Right cardiac atrium (tissue), 5 donors: ENCODE results near the gene DCDC2C. TPM values are rescaled to one million over a fixed set of nuclear protein-coding genes. Genes with fewer than 3 reads are reported as not detected.
A peak's percentile ranks its signal among the peaks of the same experiment; 100 is the strongest.
"Not testable (repeated sequence)": the region's sequence is repeated elsewhere in the genome, so short reads cannot be mapped to it uniquely, and the experiment has no call there.

ENCODE experiments used
- ATAC-seq, 2 donors: fragments of 200-7000 bp; cut with Tn5 transposase; one replicate each; pipeline versions ENCODE4 v1.8.0 to v1.9.1; 2020; ENCODE audit warnings: moderate library complexity in 2 of 2, mild to moderate bottlenecking in 1 of 2
- DNase-seq, 3 donors: peaks; one replicate each; pipeline ENCODE4 v3.0.0-alpha.2; 2020
- H3K27ac ChIP-seq: one replicate; pipeline ENCODE4 v1.5.1; 2013; ENCODE audit warnings: mild to moderate bottlenecking, low read length, control low read depth, moderate library complexity
- H3K27me3 ChIP-seq: one replicate; pipeline ENCODE4 v1.6.1; 2013; ENCODE audit not compliant: control insufficient read depth, insufficient read depth
- H3K4me1 ChIP-seq: one replicate; pipeline ENCODE4 v1.6.1; 2013; ENCODE audit warnings: low read length; ENCODE audit not compliant: control insufficient read depth, insufficient read depth
- H3K4me3 ChIP-seq: one replicate; pipeline ENCODE4 v1.5.1; 2013; ENCODE audit warnings: low read length, control low read depth
- H3K9me3 ChIP-seq: one replicate; pipeline ENCODE4 v1.6.1; 2013; ENCODE audit warnings: low read length; ENCODE audit not compliant: control insufficient read depth
- WGBS: extraction: QIAGEN DNeasy Blood & Tissue Kit; methylation state at CpG from one replicate; pipeline ENCODE4 v1.1.7; 2013; 5-methylcytosine and 5-hydroxymethylcytosine counted together
- intact Hi-C, 4 donors: fragments of 100-400 bp; cut with DNase I; formaldehyde crosslinking; loops; one replicate each; pipeline versions ENCODE4 v1.11.0 to v1.14.0; 2022 to 2023
- polyA plus RNA-seq: library from polyadenylated mRNA; stranded (reverse); fragments of 200-250 nt; gene quantifications from one replicate; pipeline ENCODE4 v1.2.3, GENCODE V29; 2013
- total RNA-seq, 4 donors: library from RNA; stranded (reverse); fragmentation: NEBNext Ultra II Directional; extraction: Animal tissue kit (Norgen Biotek cat#: 25700); gene quantifications; one replicate each; pipeline ENCODE4 v1.2.1, GENCODE V29; 2021
- donor health status: healthy with polysubstance abuse.
- donor health status: DM: no; HTN: yes; CAD: no.
- donor health status: DM: no; HTN: no; CAD: no.
- donor health status: DM: no; HTN: yes; CAD: no; lungs with severe emphysema.
- donor health status: DM: yes; HTN: yes; CAD: no.

The DCDC2C gene
- total and polyA plus RNA-seq, 5 donors: not detected

- intact Hi-C loops: no loop called here
- DNase-seq (no peak), ATAC-seq (peak in 1 of 2 donors; percentile 26)
- Histone ChIP-seq H3K9me3 (no peaks in the 10 kb centered on the region), H3K4me3 (no peak overlapping the region), H3K4me1 (no peaks in the 10 kb centered on the region), H3K27me3 (no peaks in the 10 kb centered on the region), H3K27ac (no peak overlapping the region)
- WGBS: 51% methylated on average over 15 of the region's 15 CpGs
These were observed 102.0 kb downstream of the DCDC2C start for GRCh38 chr2:3805201-3805939.

GRCh38 chr2:3806168-3806567, 102.8 kb downstream of the DCDC2C start:
- intact Hi-C loops: no loop called here
- WGBS: 68% methylated on average over 10 of the region's 10 CpGs
- Histone ChIP-seq H3K4me1 (no peaks in the 10 kb centered on the region), H3K9me3 (no peaks in the 10 kb centered on the region), H3K4me3 (no peak overlapping the region), H3K27ac (no peak overlapping the region), H3K27me3 (no peaks in the 10 kb centered on the region)
- DNase-seq: no peak
- no peak for ATAC-seq

DNA sequence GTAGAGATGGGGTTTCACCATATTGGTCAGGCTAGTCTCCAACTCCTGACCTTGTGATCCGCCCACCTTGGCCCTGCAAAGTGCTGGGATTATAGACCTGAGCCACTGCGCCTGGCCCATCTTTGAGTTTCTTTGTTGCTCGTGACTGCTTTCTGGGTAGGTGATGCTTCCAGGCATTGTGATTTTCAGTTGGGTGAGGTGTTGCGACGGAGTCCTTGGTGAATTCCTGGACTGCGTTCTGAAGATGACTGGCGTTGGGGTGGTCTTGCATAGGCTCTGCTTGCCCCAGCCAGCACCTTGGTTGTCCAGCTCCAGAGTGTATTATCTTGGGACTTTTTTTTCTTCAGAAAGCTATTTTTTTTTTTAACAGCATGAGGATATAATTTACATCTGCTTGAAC, 103.4 kb downstream of the DCDC2C start:
- WGBS: 64% methylated on average over 7 of the region's 7 CpGs
- intact Hi-C loops: no loop called here

GRCh38 chr2:3807853-3808252, 104.5 kb downstream of the DCDC2C start:
- no peak for ATAC-seq
- intact Hi-C loops: no loop called here

More for the DNA sequence above, 103.4 kb downstream of the DCDC2C start:
- Histone ChIP-seq H3K27ac (no peak overlapping the region), H3K4me3 (no peak overlapping the region), H3K9me3 (no peaks in the 10 kb centered on the region), H3K27me3 (no peaks in the 10 kb centered on the region), H3K4me1 (no peaks in the 10 kb centered on the region)
- DNase-seq (no peak), ATAC-seq (no peak)

GRCh38 chr2:3814706-3815245, 111.4 kb downstream of the DCDC2C start:
- WGBS: 82% methylated on average over 7 of the region's 7 CpGs
- no peaks in the 10 kb centered on the region for H3K27me3 ChIP-seq
- no peak overlapping the region for H3K27ac ChIP-seq
- no peak overlapping the region for H3K4me3 ChIP-seq
- H3K4me1 ChIP-seq: no peaks in the 10 kb centered on the region
- ATAC-seq (no peak), DNase-seq (no peak)
- intact Hi-C loops: no loop called here
- H3K9me3 ChIP-seq: no peaks in the 10 kb centered on the region

More at GRCh38 chr2:3807853-3808252, 104.5 kb downstream of the DCDC2C start:
- Histone ChIP-seq H3K4me3 (no peak overlapping the region), H3K4me1 (no peaks in the 10 kb centered on the region), H3K9me3 (no peaks in the 10 kb centered on the region), H3K27me3 (no peaks in the 10 kb centered on the region), H3K27ac (no peak overlapping the region)
- 86% methylated on average over 3 of the region's 3 CpGs for WGBS
- DNase-seq: no peak

- DNase-seq, H3K9me3 ChIP-seq, H3K27me3 ChIP-seq, ATAC-seq, H3K4me3 ChIP-seq, intact Hi-C loops, H3K4me1 ChIP-seq, H3K27ac ChIP-seq: not testable (repeated sequence)
- WGBS: 63% methylated on average over 2 of the region's 2 CpGs
These were observed 113.8 kb downstream of the DCDC2C start for GRCh38 chr2:3817144-3817543.

- 65% methylated on average over 1 of the region's 1 CpG for WGBS
- no peak overlapping the region for H3K27ac ChIP-seq
- intact Hi-C loops: no loop called here
- no peaks in the 10 kb centered on the region for H3K27me3 ChIP-seq
- DNase-seq (no peak), ATAC-seq (no peak)
- no peak overlapping the region for H3K4me3 ChIP-seq
- H3K9me3 ChIP-seq: no peaks in the 10 kb centered on the region
- H3K4me1 ChIP-seq: no peaks in the 10 kb centered on the region
These were observed 120.4 kb downstream of the DCDC2C start for GRCh38 chr2:3823748-3824147.

- Histone ChIP-seq H3K4me1 (no peaks in the 10 kb centered on the region), H3K27me3 (no peaks in the 10 kb centered on the region), H3K9me3 (no peaks in the 10 kb centered on the region), H3K27ac (no peak overlapping the region), H3K4me3 (no peak overlapping the region)
- intact Hi-C loops: no loop called here
- ATAC-seq (no peak), DNase-seq (no peak)
- 71% methylated on average over 6 of the region's 6 CpGs for WGBS
These were observed 124.5 kb downstream of the DCDC2C start for GRCh38 chr2:3827673-3828575.

DNA sequence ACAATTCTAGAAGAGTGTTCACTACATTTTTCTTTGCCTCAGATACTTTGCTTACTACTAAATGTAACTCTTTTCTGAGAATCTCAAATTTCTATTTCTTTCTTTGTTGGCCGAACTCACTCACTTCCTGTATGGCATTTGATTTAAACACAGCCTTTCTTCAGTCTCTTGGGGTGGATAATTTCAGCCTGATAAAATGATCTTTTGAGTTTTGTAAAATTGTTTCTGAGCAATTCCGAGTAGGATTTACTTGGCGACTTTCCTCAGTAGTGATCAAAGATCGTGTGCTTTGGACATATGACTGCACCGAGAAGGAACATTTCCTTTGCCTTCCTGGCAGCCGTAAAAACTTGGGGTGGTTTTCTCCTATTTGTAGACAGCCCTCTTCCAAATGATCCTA, 127.4 kb downstream of the DCDC2C start:
- Histone ChIP-seq H3K27me3 (no peaks in the 10 kb centered on the region), H3K9me3 (no peaks in the 10 kb centered on the region), H3K4me1 (no peaks in the 10 kb centered on the region), H3K4me3 (no peak overlapping the region), H3K27ac (no peak overlapping the region)
- intact Hi-C loops: no loop called here
- ATAC-seq: no peak
- no peak for DNase-seq
- 65% methylated on average over 6 of the region's 6 CpGs for WGBS

DNA sequence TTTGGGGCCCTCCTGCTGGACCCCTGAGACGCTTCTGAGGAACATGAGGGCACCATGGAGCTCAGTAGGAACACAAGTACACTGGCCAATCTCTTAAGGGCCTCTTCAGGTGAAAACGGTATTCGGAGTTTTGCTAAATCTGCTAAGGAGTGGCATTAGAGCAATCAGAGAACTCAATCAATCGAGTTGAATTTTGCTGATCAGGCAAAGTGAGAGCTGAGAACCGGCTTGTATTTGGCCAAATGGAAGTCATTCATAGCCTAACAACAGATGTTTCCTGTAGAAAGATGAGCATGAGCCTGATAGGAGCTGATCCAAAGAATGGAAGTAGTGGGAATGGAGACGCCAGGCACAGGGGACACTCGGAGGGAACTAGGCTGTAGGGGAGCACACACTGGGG, 133.7 kb downstream of the DCDC2C start:
- intact Hi-C loops: no loop called here
- 70% methylated on average over 7 of the region's 7 CpGs for WGBS
- no peaks in the 10 kb centered on the region for H3K27me3 ChIP-seq

GRCh38 chr2:3838348-3838747, 135.0 kb downstream of the DCDC2C start:
- no peak overlapping the region for H3K27ac ChIP-seq
- H3K4me3 ChIP-seq: no peak overlapping the region
- no peak for DNase-seq
- no peaks in the 10 kb centered on the region for H3K27me3 ChIP-seq
- WGBS: 93% methylated on average over 3 of the region's 3 CpGs
- ATAC-seq: no peak
- H3K9me3 ChIP-seq: no peaks in the 10 kb centered on the region
- intact Hi-C loops: no loop called here
- H3K4me1 ChIP-seq: no peaks in the 10 kb centered on the region

More for the DNA sequence above, 133.7 kb downstream of the DCDC2C start:
- H3K4me1 ChIP-seq: no peaks in the 10 kb centered on the region
- H3K27ac ChIP-seq: no peak overlapping the region
- ATAC-seq (no peak), DNase-seq (no peak)
- H3K9me3 ChIP-seq: no peaks in the 10 kb centered on the region
- H3K4me3 ChIP-seq: no peak overlapping the region
